ENCODE data around the gene ORAI3. TPM values are rescaled to one million over a fixed set of nuclear protein-coding genes. Genes with fewer than 3 reads are reported as not detected.
"Not testable (repeated sequence)": the region's sequence is repeated elsewhere in the genome, so short reads cannot be mapped to it uniquely, and the experiment has no call there.

The ORAI3 gene
- polyA plus RNA-seq, 1 of the 3 experiments (the other 2 are of a cell fraction), result 29.0 TPM

DNA sequence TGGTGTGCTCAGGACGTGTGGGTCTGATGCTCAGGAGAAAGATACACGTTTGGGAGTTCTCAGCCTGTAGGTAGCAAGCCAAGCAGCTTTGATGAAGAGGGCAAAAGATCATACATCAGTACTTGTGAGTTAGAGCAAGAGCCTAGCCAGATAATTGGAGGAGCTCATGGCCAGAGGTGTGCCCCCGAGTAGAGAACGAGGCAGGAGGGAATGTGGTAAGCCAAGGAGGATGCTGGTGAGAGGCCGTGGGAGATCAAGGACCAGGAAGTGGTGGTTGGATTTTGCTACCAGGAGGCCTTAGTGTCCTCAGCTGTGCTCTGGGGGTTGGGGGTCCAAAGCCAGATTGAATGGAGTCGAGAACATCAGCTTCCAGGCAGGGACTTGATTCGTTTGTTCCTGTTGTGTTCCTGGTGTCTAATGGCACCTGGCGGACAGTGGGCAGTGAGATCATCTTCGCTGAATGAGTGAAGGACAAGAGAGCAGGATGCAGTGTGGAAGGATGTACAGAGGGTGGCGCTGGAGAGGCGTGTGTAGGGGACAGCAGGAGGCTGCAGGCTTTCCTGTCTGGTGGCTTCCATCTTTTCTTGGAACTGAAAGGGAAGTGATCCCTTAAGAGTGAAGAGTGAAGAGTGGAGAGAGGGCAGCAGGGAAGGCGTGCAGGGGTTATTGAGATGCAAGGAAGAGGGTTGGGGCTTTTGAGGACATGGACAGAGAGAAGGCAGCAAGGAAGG, 13.9 kb upstream of the ORAI3 start:
- POLR2A ChIA-PET, result interaction anchor here (0.7 to 1.0 kb wide), 2 partner anchors 126 to 130 kb away, joined by 3 read pairs; no protein-coding TSS in a partner anchor
- WGBS (ENCODE audit: low lambda C conversion rate), result 65% methylated on average over 12 of the region's 12 CpGs

DNA sequence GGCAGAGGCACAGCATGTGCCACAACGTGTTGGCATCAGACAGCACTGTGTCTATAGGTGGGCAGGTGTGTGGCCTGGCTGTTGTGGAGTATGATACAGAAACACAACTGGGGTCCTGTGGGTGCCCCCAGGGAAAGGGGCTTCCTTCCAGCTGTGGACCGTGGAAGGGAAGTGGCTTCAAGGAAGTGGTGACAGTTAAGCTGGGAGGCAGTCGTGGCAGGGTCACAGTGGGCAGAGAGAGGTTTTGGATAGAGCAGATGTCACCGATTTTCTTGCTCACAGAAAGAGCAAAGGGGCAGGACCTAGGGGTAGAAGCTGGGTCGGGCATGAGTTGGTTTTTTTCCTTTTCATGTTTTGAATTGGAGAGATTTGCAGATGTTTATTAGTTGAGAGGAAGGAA, 11.2 kb upstream of the ORAI3 start:
- H3K27me3 ChIP-seq (ENCODE audit: insufficient read depth), result no peaks in the 10 kb centered on the region
- peaks cover 13 to 27% of the 10 kb centered on the region in 2 experiments for H3K36me3 ChIP-seq (replicated peaks in 1 of 2; ENCODE audit: control insufficient read depth in 1 of 2, insufficient read depth in 2 of 2, low read length in 1 of 2)
- H3F3A ChIP-seq (replicated peaks; ENCODE audit: insufficient read depth), result peaks cover 4% of the 10 kb centered on the region
- no peaks in the 10 kb centered on the region for H3K9me3 ChIP-seq
- H3K79me2 ChIP-seq (ENCODE audit: insufficient read depth), result peaks cover 19% of the 10 kb centered on the region; the same call in 1 of the 2 replicates
- no peak overlapping the region for H3K9ac ChIP-seq
- ChIA-PET CTCF (no interaction called here), POLR2A (no interaction called here)
- no peak for DNase-seq
- H3K4me3 ChIP-seq (ENCODE audit: low read depth in 2 of 2, low read length in 1 of 2), result no peak overlapping the region
- H3K4me2 ChIP-seq, result no peak overlapping the region
- H3K9me2 ChIP-seq, result no peaks in the 10 kb centered on the region
- H4K20me1 ChIP-seq (ENCODE audit: insufficient read depth), result peaks cover 4% of the 10 kb centered on the region; the same call in 1 of the 2 replicates
- WGBS (ENCODE audit: low lambda C conversion rate), result 69% methylated on average over 5 of the region's 5 CpGs
- H3K4me1 ChIP-seq (ENCODE audit: control insufficient read depth in 1 of 2, insufficient read depth in 2 of 2, low read depth in 1 of 2, low read length in 1 of 2), result peaks cover 0 to 7% of the 10 kb centered on the region in 2 experiments; a peak in 1 of 4 replicates
- no peak overlapping the region for H3K27ac ChIP-seq (ENCODE audit: low read depth in 2 of 2, low read length in 1 of 2)
- TF ChIP-seq TEAD4 (IDR thresholded peaks at IDR 0.05; ENCODE audit: borderline replicate concordance, insufficient read depth), result no peak
- no peak overlapping the region for H2AFZ ChIP-seq (ENCODE audit: low read depth)

More for the DNA sequence above, 13.9 kb upstream of the ORAI3 start:
- H3K9me3 ChIP-seq, result no peaks in the 10 kb centered on the region
- H4K20me1 ChIP-seq (ENCODE audit: insufficient read depth), result no peaks in the 10 kb centered on the region; the same call in 1 of the 2 replicates
- H3K9ac ChIP-seq, result no peak overlapping the region
- H3K4me1 ChIP-seq (ENCODE audit: control insufficient read depth in 1 of 2, insufficient read depth in 2 of 2, low read depth in 1 of 2, low read length in 1 of 2), result no peaks in the 10 kb centered on the region
- CTCF ChIA-PET, result interaction anchor here (0.6 to 1.5 kb wide), 6 partner anchors 10 to 207 kb away, joined by 3 to 8 read pairs (median 3); partner anchors contain the start of gene FBXL19
- no peaks in the 10 kb centered on the region for H3K27me3 ChIP-seq (ENCODE audit: insufficient read depth)
- no peak overlapping the region for H3K27ac ChIP-seq (ENCODE audit: low read depth in 2 of 2, low read length in 1 of 2)
- peak; percentile 64 for DNase-seq
- H3K79me2 ChIP-seq (ENCODE audit: insufficient read depth), result peaks cover 4% of the 10 kb centered on the region; the same call in 1 of the 2 replicates
- no peak overlapping the region for H2AFZ ChIP-seq (ENCODE audit: low read depth)
- TF ChIP-seq RAD21 (IDR thresholded peaks at IDR 0.05; ENCODE audit: low read length), result peak; percentile 37
- no peak for TF ChIP-seq MXI1 (IDR thresholded peaks at IDR 0.05; ENCODE audit: low read depth, low read length)
- no peak for TF ChIP-seq TEAD4 (IDR thresholded peaks at IDR 0.05; ENCODE audit: borderline replicate concordance, insufficient read depth)
- TF ChIP-seq EZH2phosphoT487 (IDR thresholded peaks at IDR 0.05; ENCODE audit: borderline replicate concordance, low read depth), result no peak
- TF ChIP-seq SMC3 (IDR thresholded peaks at IDR 0.05; ENCODE audit: low read depth, low read length), result peak; percentile 24; the same call in 1 of the 2 replicates
- no peak for TF ChIP-seq ELF1 (IDR thresholded peaks at IDR 0.05)
- TF ChIP-seq, protein P1, sequence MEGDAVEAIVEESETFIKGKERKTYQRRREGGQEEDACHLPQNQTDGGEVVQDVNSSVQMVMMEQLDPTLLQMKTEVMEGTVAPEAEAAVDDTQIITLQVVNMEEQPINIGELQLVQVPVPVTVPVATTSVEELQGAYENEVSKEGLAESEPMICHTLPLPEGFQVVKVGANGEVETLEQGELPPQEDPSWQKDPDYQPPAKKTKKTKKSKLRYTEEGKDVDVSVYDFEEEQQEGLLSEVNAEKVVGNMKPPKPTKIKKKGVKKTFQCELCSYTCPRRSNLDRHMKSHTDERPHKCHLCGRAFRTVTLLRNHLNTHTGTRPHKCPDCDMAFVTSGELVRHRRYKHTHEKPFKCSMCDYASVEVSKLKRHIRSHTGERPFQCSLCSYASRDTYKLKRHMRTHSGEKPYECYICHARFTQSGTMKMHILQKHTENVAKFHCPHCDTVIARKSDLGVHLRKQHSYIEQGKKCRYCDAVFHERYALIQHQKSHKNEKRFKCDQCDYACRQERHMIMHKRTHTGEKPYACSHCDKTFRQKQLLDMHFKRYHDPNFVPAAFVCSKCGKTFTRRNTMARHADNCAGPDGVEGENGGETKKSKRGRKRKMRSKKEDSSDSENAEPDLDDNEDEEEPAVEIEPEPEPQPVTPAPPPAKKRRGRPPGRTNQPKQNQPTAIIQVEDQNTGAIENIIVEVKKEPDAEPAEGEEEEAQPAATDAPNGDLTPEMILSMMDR (IDR thresholded peaks at IDR 0.05), result peak; percentile 62
- no peak for TF ChIP-seq TCF12 (IDR thresholded peaks at IDR 0.05)
- no peak overlapping the region for H3K4me2 ChIP-seq
- H3K9me2 ChIP-seq, result no peaks in the 10 kb centered on the region
- peaks cover 29 to 41% of the 10 kb centered on the region in 2 experiments for H3K36me3 ChIP-seq (replicated peaks in 1 of 2; ENCODE audit: control insufficient read depth in 1 of 2, insufficient read depth in 2 of 2, low read length in 1 of 2)
- H3F3A ChIP-seq (replicated peaks; ENCODE audit: insufficient read depth), result peaks cover 4% of the 10 kb centered on the region
- H3K4me3 ChIP-seq (ENCODE audit: low read depth in 2 of 2, low read length in 1 of 2), result no peak overlapping the region

DNA sequence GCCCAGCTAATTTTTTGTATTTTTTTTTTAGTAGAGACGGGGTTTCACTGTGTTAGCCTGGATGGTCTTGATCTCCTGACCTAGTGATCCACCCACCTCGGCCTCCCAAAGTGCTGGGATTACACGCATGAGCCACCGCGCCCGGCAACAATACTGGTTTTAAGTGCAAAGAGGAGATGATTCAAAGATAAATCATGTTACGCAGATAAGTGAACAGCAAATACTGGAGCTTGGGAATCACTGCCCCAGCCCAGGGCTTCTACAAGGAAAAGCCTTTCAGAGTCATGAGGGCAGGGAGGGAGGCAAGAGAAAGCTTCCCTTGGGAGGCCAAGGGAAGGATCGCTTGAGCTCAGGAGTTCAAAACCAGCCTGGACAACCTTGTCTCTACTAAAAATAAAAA, 9.3 kb upstream of the ORAI3 start:
- H2AFZ ChIP-seq (ENCODE audit: low read depth); H3K9me2 ChIP-seq; H3K27me3 ChIP-seq (ENCODE audit: insufficient read depth); DNase-seq; H3K4me1 ChIP-seq (ENCODE audit: control insufficient read depth in 1 of 2, insufficient read depth in 2 of 2, low read depth in 1 of 2, low read length in 1 of 2); H3F3A ChIP-seq (replicated peaks; ENCODE audit: insufficient read depth); H4K20me1 ChIP-seq (ENCODE audit: insufficient read depth); H3K9me3 ChIP-seq; H3K9ac ChIP-seq; H3K4me3 ChIP-seq (ENCODE audit: low read depth in 2 of 2, low read length in 1 of 2); H3K4me2 ChIP-seq; POLR2A ChIA-PET: not testable (repeated sequence)
- Histone ChIP-seq H3K27ac (ENCODE audit: low read depth in 2 of 2, low read length in 1 of 2) (peak overlapping the region in 1 of 2 experiments; percentile 75; a peak in 2 of 4 replicates), H3K79me2 (ENCODE audit: insufficient read depth) (peaks cover 19% of the 10 kb centered on the region; the same call in 1 of the 2 replicates), H3K36me3 (replicated peaks in 1 of 2; ENCODE audit: control insufficient read depth in 1 of 2, insufficient read depth in 2 of 2, low read length in 1 of 2) (peaks cover 26 to 27% of the 10 kb centered on the region in 2 experiments)
- CTCF ChIA-PET, result interaction anchor here (0.6 to 4.8 kb wide), 4 partner anchors 12 to 492 kb away, joined by 3 to 45 read pairs (median 3); partner anchors contain the start of gene ORAI3
- 92% methylated on average over 8 of the region's 8 CpGs for WGBS (ENCODE audit: low lambda C conversion rate)
